HG03095 (cell line): ENCODE measurements around the gene ZFP62.
"Not testable (repeated sequence)": the region's sequence is repeated elsewhere in the genome, so short reads cannot be mapped to it uniquely, and the experiment has no call there.

Experiments
- ATAC-seq: cut with Tn5 transposase; IDR thresholded peaks from one replicate; pipeline ENCODE4 v1.9.1; 2021; ENCODE audit warnings: moderate library complexity; ENCODE audit not compliant: unreplicated experiment

The ZFP62 gene

GRCh38 chr5:180831139-180832093 is 29.7 kb downstream of the ZFP62 start:
- peak; percentile 74 for ATAC-seq

GRCh38 chr5:180830253-180831138 is 30.6 kb downstream of the ZFP62 start:
- peak; percentile 31 for ATAC-seq

DNA sequence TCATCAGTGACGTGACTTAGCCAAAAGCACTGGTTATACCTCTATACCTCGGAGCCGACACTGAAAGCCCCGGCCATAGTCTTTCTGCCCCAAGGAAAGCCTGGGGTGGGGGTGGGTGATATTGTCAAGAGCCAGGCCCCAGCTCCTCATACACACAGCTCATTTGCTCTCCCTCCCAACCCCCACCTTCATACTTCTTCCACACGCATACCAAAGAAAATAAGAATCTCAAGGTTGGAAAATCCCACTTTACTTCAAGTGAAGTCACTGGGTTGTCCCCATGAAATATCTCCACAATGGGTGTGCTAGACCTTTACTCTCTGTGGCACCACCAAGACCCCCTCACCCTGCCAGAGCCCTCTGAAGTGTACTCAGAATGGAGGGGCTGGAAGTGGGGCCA is 31.4 kb downstream of the ZFP62 start:
- ATAC-seq = no peak

DNA sequence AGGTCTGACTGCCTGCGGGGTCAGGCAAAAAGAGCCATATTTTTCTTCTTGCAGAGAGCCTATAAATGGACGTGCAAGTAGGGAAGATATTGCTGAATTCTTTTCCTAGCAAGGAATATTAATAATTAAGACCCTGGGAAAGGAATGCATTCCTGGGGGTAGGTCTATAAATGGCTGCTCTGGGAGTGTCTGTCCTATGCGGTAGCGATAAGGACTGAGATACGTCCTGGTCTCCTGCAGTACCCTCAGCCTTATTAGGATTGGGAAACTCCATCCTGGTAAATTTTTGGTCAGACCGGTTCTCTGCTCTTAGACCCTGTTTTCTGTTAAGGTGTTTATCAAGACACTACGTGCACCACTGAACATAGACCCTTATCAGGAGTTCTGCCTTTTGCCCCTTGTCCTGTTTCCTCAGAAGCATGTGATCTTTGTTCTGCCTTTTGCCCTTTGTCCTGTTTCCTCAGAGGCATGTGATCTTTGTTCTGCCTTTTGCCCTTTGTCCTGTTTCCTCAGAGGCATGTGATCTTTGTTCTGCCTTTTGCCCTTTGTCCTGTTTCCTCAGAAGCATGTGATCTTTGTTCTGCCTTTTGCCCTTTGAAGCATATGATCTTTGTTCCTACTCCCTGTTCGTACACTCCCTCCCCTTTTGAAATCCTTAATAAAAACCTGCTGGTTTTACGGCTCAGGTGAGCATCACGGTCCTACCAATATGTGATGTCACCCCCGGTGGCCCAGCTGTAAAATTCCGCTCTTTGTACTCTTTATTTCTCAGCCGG is 32.1 kb downstream of the ZFP62 start:
- not testable (repeated sequence) for ATAC-seq

- not testable (repeated sequence) for ATAC-seq
These were observed 33.7 kb downstream of the ZFP62 start for GRCh38 chr5:180827374-180827773.

GRCh38 chr5:180825768-180826525 is 35.1 kb downstream of the ZFP62 start:
- ATAC-seq = no peak

- no peak for ATAC-seq
These were observed 36.2 kb downstream of the ZFP62 start for GRCh38 chr5:180824630-180825476.

GRCh38 chr5:180823940-180824629 is 37.0 kb downstream of the ZFP62 start:
- no peak for ATAC-seq

- ATAC-seq = no peak
These were observed 37.7 kb downstream of the ZFP62 start for GRCh38 chr5:180823346-180823745.

GRCh38 chr5:180821538-180821937 is 39.5 kb downstream of the ZFP62 start:
- ATAC-seq = no peak

GRCh38 chr5:180820788-180821321 is 40.2 kb downstream of the ZFP62 start:
- ATAC-seq = peak; percentile 77

DNA sequence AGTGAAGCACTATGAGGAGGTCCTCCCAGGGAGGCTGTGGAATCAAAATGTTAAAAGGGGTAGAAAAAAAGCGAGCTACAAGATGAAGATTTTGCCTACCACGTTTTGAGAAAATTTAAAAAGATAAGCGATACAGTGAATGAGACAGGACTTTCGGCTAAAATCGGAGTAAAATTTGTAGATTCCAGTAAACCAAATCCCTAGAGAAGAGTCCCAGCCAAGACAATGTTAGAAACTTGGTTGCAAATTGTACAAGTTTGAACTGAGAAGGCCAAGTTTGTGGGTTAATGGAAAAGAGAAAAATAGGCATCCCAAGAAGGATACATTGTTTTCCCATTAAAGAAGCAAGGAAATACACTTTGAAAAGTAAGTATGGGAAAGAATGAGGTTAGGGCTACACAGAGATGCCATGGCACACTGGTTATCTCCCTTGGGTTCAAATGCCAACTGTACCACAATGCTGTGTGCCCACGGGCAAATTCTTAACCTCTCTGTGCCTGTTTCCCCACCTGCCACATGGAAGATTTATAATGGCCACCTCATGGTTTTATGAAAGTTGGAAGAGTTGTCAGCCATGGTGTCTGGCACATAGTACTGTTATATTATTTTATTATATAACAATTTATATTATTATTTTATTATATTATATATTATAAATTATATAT is 42.3 kb downstream of the ZFP62 start:
- no peak for ATAC-seq

GRCh38 chr5:180817893-180818674 is 43.0 kb downstream of the ZFP62 start:
- no peak for ATAC-seq

DNA sequence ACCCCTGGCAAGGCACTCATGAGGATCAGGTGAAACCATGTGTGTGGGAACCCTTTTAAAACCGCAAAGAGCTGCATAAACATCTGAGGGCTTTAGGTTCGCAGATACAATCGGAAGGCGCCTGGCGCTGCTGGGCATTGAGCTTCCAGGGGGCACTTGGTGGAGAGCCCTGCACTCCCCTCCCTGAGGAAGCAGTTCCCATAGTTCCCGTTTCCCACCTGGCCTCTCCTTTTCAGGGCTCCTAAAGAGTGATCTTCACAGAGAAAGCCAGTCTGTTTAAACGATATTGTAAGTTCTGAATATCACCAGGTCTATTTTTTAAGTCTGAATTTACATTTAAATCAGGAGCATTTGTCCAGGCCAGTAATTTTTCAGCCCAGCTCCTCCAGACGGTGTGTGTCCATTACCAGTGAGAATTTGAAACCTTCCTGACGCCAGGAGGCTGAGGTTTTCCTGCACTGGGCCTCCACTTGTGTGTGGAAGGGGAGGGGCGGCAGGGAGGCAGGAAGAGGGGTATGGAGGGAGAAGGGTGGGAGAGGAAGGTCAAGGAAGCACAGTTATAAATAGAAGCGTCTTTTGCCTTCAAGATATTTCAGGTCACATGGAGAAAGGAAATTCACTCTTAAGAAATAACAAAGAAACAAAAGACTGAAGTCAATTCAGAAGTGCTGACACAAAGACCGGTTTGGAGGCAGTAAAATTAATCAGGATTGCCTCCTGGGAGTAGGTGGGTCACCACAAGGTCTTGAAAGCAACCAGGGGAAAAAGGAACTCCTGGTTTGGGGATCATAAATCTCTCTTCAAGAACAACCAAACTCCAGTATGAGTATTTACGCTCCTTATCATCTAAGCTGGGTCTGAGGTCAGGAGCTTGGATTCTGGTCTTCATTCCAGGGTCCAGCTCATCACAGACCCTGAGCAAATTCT is 44.2 kb downstream of the ZFP62 start:
- ATAC-seq = no peak

DNA sequence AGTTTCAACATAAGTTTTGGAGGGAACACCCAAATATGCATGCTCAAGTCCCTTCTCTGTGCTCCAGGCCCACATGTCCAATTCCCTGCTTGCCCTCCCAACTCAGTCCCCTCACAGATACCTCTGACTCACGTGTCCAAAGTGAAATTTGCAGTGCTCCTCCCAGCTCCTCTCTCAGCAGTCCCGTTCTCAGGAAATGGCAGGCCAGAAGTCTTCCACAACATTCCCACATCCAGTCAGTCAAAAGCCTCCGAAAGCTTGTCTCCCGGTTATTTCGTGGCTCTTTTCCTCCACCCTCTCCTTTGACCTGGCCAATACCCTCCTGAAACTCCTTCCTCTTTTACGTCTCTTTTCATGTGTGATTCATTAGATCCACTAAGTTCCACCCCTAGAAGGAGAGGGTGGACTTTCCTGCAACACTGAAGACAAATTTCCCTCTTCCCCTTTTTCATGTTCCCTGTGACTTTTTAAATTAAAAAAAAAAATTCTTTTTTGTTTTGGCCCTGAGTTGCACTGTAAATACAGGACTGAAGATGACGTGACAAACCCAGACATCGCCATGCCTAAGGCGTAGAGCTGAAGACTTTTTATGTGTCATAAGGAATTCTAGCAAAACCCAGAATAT is 45.7 kb downstream of the ZFP62 start:
- ATAC-seq = no peak

- ATAC-seq = no peak
These were observed 47.7 kb downstream of the ZFP62 start for GRCh38 chr5:180813420-180813819.
